Measurements from ENCODE around the gene RIMKLB.

DNA sequence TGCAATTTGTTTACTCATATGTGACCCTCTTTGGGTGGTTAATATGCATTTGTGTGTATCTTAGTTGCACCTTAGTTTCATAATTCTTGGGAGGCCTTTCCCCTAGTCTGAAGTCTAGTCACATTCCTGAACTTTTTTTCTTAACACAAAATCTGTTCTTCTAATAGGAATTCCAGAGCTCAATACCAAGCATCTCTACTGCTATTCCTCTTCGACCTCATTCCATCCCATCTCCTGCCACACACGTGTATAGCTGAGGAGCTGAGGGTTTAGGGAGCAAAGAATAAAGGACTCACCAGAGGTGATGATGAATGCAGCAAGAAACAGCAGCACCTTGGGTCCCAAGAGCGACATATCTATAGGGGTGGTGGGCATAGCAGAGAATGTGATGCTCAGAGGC is 36.0 kb upstream of the RIMKLB start:
- TF ChIP-seq, protein P1, sequence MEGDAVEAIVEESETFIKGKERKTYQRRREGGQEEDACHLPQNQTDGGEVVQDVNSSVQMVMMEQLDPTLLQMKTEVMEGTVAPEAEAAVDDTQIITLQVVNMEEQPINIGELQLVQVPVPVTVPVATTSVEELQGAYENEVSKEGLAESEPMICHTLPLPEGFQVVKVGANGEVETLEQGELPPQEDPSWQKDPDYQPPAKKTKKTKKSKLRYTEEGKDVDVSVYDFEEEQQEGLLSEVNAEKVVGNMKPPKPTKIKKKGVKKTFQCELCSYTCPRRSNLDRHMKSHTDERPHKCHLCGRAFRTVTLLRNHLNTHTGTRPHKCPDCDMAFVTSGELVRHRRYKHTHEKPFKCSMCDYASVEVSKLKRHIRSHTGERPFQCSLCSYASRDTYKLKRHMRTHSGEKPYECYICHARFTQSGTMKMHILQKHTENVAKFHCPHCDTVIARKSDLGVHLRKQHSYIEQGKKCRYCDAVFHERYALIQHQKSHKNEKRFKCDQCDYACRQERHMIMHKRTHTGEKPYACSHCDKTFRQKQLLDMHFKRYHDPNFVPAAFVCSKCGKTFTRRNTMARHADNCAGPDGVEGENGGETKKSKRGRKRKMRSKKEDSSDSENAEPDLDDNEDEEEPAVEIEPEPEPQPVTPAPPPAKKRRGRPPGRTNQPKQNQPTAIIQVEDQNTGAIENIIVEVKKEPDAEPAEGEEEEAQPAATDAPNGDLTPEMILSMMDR (IDR thresholded peaks at IDR 0.05): no peak
- TF ChIP-seq POLR2A (IDR thresholded peaks at IDR 0.05): no peak

All from testis (tissue), 2 donors.